Measurements from ENCODE around the gene GPR37. TPM values are rescaled to one million over a fixed set of nuclear protein-coding genes. Genes with fewer than 3 reads are reported as not detected.

Gene GPR37
- total and polyA plus RNA-seq, 7 donors = 0.09 to 0.89 (median 0.47) TPM

DNA sequence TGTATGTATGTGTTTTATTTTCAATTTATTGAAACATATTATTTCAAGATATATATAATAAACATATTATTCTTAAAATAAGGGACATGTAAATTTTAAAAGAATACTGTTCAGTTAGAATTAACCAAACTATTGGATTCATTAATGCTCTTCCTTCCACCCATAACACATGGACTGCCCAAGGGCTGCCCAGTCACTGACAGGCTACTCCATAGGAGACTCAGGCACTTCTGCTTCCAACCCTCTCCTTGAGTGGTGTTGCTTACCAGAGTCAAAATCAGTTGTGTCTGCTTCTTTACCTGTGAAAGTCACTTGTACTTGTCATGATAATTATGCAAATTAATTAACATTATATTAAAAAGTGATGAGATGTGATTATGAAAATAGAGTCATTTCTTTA is 9.8 kb upstream of the GPR37 start:
- Histone ChIP-seq H3K9me3 (no peaks in the 10 kb centered on the region), H3K4me1 (no peaks in the 10 kb centered on the region), H3K27me3 (ENCODE audit: insufficient read depth in 3 of 3, low read length in 2 of 3) (no peaks in the 10 kb centered on the region), H3K4me3 (no peak overlapping the region), H3K36me3 (ENCODE audit: insufficient read depth in 1 of 2, low read depth in 1 of 2) (no peaks in the 10 kb centered on the region), H3K27ac (no peak overlapping the region)
- ATAC-seq = no peak
- DNase-seq = no peak
- intact Hi-C loops (cut with DNase I) = no loop called here
- TF ChIP-seq, protein P1, sequence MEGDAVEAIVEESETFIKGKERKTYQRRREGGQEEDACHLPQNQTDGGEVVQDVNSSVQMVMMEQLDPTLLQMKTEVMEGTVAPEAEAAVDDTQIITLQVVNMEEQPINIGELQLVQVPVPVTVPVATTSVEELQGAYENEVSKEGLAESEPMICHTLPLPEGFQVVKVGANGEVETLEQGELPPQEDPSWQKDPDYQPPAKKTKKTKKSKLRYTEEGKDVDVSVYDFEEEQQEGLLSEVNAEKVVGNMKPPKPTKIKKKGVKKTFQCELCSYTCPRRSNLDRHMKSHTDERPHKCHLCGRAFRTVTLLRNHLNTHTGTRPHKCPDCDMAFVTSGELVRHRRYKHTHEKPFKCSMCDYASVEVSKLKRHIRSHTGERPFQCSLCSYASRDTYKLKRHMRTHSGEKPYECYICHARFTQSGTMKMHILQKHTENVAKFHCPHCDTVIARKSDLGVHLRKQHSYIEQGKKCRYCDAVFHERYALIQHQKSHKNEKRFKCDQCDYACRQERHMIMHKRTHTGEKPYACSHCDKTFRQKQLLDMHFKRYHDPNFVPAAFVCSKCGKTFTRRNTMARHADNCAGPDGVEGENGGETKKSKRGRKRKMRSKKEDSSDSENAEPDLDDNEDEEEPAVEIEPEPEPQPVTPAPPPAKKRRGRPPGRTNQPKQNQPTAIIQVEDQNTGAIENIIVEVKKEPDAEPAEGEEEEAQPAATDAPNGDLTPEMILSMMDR (IDR thresholded peaks at IDR 0.05) = no peak

DNA sequence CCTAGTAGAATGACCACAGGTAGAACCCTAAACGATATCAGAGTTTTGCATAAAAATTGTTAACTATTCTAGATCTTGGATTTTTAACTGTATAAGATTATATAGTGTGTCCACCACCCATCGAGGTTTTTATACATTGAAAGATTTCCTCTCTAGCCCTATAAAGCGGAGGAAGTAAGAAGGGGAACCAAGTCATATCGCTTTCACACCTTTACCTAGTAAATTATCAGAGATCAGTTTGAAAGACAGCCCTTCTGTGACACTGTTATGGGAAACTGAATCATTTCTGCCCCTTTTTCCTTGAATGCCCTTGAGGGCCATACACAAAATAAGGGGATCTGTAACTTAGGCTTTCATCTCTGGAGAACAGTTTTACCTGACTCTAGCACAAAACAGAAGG is 8.3 kb upstream of the GPR37 start:
- H3K4me1 ChIP-seq = no peaks in the 10 kb centered on the region
- ATAC-seq = no peak
- no peaks in the 10 kb centered on the region for H3K36me3 ChIP-seq (ENCODE audit: insufficient read depth in 1 of 2, low read depth in 1 of 2)
- no peak overlapping the region for H3K27ac ChIP-seq
- WGBS, 3 donors = 81 to 85% (median 82%) methylated on average over 4 of the region's 4 CpGs
- no peaks in the 10 kb centered on the region for H3K9me3 ChIP-seq
- intact Hi-C loops (cut with DNase I) = no loop called here
- H3K4me3 ChIP-seq = no peak overlapping the region
- no peaks in the 10 kb centered on the region for H3K27me3 ChIP-seq (ENCODE audit: insufficient read depth in 3 of 3, low read length in 2 of 3)
- no peak for DNase-seq
- TF ChIP-seq, protein P1 (IDR thresholded peaks at IDR 0.05) = no peak

DNA sequence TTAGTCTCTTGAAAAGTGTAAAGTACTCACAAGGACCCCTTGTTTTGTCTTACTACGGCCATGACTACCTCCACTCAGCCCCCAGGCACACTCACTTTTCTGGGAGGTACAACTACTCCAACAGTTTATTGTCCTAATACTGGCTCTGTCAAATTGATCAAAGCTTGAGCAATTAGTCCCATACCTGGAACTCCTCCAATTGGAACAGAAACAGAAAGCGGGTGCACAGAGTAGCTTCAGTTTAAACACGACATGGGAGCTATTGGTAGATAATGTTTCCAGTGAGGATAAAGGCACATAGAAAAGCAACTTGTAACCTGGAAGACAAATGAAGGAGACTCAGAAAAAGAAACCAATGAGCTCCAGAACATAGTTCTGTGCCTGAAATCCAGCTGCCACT is 7.7 kb upstream of the GPR37 start:
- no peaks in the 10 kb centered on the region for H3K27me3 ChIP-seq (ENCODE audit: insufficient read depth in 3 of 3, low read length in 2 of 3)
- no peaks in the 10 kb centered on the region for H3K4me1 ChIP-seq
- no peak for ATAC-seq
- intact Hi-C loops (cut with DNase I) = no loop called here
- no peak for DNase-seq
- no peaks in the 10 kb centered on the region for H3K9me3 ChIP-seq
- WGBS, 3 donors = 76 to 79% (median 78%) methylated on average over 3 of the region's 3 CpGs
- no peaks in the 10 kb centered on the region for H3K36me3 ChIP-seq (ENCODE audit: insufficient read depth in 1 of 2, low read depth in 1 of 2)
- no peak overlapping the region for H3K27ac ChIP-seq
- H3K4me3 ChIP-seq = no peak overlapping the region
- TF ChIP-seq, protein P1 (IDR thresholded peaks at IDR 0.05) = no peak

DNA sequence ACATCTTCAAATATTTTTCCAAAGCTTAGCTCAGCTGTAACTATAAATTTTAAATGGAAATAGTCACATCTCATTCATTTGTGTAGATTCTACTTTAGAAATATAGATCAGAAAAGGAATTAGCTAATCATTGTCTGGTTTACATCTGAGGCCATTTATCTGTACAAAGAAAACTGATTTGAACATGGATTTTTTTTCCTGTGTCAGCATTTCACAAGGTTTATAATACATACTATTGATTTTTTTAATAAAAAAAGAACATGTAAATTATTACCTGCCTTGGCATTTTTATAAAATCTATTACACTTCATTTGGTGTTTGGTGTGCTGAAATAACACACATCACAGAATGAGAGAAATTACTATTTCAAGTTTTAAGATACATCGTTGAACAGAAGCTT is 3.5 kb upstream of the GPR37 start:
- peaks cover 0 to 16% (median 3%) of the 10 kb centered on the region in 3 donors for H3K27me3 ChIP-seq (ENCODE audit: insufficient read depth in 3 of 3, low read length in 2 of 3)
- no peaks in the 10 kb centered on the region for H3K36me3 ChIP-seq (ENCODE audit: insufficient read depth in 1 of 2, low read depth in 1 of 2)
- no peaks in the 10 kb centered on the region for H3K4me1 ChIP-seq
- WGBS, 3 donors = 83 to 85% (median 85%) methylated on average over 1 of the region's 1 CpG
- no peak overlapping the region for H3K27ac ChIP-seq
- intact Hi-C loops (cut with DNase I) = no loop called here
- TF ChIP-seq, protein P1 (IDR thresholded peaks at IDR 0.05) = no peak
- H3K4me3 ChIP-seq = no peak overlapping the region
- DNase-seq (no peak), ATAC-seq (no peak)
- no peaks in the 10 kb centered on the region for H3K9me3 ChIP-seq

DNA sequence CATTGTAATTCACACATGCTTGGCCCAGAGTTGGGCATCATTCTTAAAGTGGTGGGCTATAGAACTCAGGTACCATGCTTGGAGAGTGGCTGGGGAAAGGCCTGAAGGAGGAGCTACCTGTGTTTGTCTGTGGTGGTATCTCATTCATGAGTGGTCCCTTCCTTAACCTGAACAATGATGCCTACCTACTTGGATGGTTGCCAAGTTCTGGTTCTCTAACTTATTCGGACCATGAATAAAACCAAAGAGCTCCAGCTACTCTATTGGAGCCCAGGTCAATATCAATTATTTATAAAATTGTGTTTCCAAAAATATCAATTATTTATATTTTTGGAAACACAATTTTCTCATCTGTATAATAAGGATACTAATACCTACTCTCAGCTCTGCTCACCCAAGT is 2.9 kb upstream of the GPR37 start:
- H3K4me3 ChIP-seq = no peak overlapping the region
- no peaks in the 10 kb centered on the region for H3K36me3 ChIP-seq (ENCODE audit: insufficient read depth in 1 of 2, low read depth in 1 of 2)
- no peaks in the 10 kb centered on the region for H3K9me3 ChIP-seq
- peaks cover 0 to 22% (median 7%) of the 10 kb centered on the region in 3 donors for H3K27me3 ChIP-seq (ENCODE audit: insufficient read depth in 3 of 3, low read length in 2 of 3)
- DNase-seq = no peak
- intact Hi-C loops (cut with DNase I) = no loop called here
- WGBS, 3 donors = 53 to 97% (median 71%) methylated on average over 1 of the region's 1 CpG
- ATAC-seq = no peak
- H3K27ac ChIP-seq = no peak overlapping the region
- TF ChIP-seq, protein P1 (IDR thresholded peaks at IDR 0.05) = no peak
- H3K4me1 ChIP-seq = no peaks in the 10 kb centered on the region

All from psoas muscle (tissue), 8 donors.